Measurements from ENCODE around the gene PAK1.
"Not testable (repeated sequence)": the region's sequence is repeated elsewhere in the genome, so short reads cannot be mapped to it uniquely, and the experiment has no call there.

PAK1 gene

DNA sequence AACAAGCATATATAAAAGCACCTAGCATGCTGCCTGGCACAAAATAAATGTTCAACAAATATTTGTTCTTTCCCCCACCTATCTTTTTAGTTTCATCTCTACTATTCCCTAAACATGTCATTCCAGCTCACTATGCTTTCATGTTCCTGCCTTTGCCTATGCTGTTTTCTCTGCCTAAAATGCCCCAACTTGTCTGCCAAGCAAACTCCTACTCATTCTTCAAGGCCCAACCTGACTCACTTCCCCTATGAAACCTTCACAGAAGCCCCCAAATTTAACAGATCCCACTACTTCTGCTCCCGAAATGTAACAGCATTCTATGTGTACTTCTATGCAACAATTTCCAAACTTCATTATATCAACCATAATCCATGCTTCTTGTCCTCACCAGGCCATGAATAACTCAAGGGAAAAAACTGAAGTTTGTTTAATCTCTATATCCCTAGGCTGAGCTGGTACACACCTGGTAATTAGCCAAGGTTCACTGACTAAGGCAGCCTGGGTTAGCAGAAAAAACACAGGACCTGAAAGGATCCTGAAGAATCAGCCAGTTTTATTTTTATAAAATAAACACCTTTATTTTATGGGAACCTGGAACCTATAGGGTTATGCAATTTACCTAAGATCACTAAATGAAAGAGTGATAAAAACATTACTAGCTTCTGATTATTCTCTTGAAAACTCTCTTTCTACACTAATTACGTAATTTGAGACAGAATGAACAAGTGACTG, 72.2 kb downstream of the PAK1 start:
- no peak for DNase-seq (ENCODE audit: low read depth)

- DNase-seq (ENCODE audit: low read depth) = no peak
Measured at GRCh38 chr11:77400775-77401449, 73.0 kb downstream of the PAK1 start.

DNA sequence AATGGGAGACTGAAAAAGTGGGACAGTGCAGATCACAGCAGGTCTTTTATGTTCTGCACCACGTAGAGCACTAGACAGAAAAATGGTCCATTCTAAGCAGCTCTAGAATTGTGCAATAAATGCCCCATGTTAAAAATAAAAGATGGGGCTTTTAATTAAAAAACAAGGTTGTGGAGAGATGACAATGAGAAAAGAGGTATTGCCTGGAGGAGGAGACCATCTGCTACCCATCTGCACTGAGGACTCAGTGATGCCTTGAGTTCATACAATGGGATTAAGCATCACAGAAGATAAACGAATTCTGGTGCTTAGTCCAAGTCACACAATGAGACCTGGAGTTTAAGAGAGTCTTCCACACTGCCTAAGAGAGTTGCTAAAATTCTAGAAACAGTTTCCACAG, 73.6 kb downstream of the PAK1 start:
- DNase-seq (ENCODE audit: low read depth) = no peak

DNA sequence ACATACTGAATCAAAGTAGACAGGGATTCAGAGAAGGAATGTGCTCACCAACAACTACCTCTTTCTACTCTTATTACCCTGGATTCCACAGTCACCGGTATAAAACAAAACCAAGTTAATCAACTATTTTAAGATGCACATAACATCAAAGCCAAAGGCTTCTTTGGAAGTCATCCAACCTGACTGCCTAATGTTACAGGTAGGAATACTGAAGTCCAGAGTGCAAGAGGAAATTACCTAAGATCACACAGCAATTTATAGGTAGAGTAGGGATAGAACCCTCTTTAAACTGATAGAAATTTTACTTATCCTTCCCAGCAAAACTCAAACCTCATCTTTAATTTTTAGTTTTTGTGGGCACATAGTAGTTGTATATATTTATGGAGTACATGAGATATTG, 76.3 kb downstream of the PAK1 start:
- DNase-seq (ENCODE audit: low read depth) = no peak

- DNase-seq (ENCODE audit: low read depth) = no peak
Measured at GRCh38 chr11:77396911-77397310, 77.0 kb downstream of the PAK1 start.

GRCh38 chr11:77396305-77396704, 77.6 kb downstream of the PAK1 start:
- DNase-seq (ENCODE audit: low read depth) = no peak

- DNase-seq (ENCODE audit: low read depth) = no peak
Measured at GRCh38 chr11:77395460-77396173, 78.3 kb downstream of the PAK1 start.

DNA sequence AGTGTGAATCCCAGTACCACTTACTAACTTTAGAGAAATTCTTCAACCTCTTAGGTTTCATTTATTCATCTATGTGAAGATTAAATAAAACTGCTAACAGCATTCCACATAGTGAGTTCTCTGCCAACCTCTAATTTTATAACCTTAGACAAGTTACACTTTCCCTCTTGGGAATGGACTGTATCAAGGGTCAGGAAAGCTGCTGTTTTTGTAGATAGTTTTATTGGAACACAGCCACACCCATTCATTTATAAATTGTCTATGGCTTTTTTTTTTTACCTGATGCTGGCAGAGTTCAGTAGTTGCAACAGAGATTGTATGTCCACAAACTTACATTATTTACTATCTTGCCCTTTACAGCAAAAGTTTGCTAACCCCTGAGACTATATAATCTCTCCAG, 81.1 kb downstream of the PAK1 start:
- no peak for DNase-seq (ENCODE audit: low read depth)

DNA sequence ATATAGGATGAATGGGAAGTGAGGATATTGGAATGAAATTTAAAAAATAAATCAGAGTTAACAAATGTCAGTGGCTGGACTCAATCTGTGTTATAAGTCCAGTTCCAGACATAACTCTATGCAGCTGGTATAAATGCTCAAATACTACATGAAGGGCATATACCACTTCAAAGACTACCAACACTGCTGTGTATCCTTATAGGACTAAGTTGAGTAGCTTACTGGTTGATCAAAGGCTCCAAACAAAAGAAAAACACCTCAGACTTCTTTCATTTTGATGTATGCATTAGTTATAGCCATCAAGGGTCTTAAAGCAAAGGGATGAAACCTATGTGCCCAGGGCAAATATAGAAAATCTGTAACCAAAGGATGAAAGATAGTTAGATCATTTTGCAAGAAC, 86.2 kb downstream of the PAK1 start:
- no peak for DNase-seq (ENCODE audit: low read depth)

GRCh38 chr11:77386178-77386577, 87.7 kb downstream of the PAK1 start:
- DNase-seq (ENCODE audit: low read depth) = no peak

- DNase-seq (ENCODE audit: low read depth) = not testable (repeated sequence)
Measured at GRCh38 chr11:77385255-77385771, 88.6 kb downstream of the PAK1 start.

- no peak for DNase-seq (ENCODE audit: low read depth)
Measured at GRCh38 chr11:77384571-77384970, 89.3 kb downstream of the PAK1 start.

- DNase-seq (ENCODE audit: low read depth) = not testable (repeated sequence)
Measured at GRCh38 chr11:77383349-77383748, 90.5 kb downstream of the PAK1 start.

- DNase-seq (ENCODE audit: low read depth) = no peak
Measured at GRCh38 chr11:77381729-77382665, 91.9 kb downstream of the PAK1 start.

- DNase-seq (ENCODE audit: low read depth) = no peak
Measured at GRCh38 chr11:77379934-77380333, 94.0 kb downstream of the PAK1 start.

- DNase-seq (ENCODE audit: low read depth) = no peak
Measured at GRCh38 chr11:77379253-77379652, 94.6 kb downstream of the PAK1 start.

DNA sequence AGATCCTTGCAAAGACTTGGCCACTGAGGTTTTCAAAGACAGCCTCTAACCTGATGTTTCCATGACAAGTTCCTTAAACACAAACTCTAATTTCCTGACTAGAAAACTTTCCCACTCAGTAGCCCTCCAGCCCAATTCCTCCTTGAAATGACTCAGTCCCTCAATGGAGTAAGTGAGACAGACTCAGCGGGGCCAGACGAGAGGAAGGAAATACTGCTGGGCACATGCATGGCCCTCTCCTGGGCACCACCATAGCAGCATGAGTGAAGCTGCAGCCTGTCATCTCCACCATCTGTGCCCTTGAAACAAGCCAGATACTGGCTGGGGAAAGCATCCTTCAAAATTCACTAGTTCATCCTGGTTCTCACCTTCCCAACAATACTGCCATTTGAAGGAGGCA, 96.2 kb downstream of the PAK1 start:
- DNase-seq (ENCODE audit: low read depth) = no peak

GRCh38 chr11:77375107-77375506, 98.8 kb downstream of the PAK1 start:
- no peak for DNase-seq (ENCODE audit: low read depth)

GRCh38 chr11:77374611-77375031, 99.3 kb downstream of the PAK1 start:
- no peak for DNase-seq (ENCODE audit: low read depth)

DNA sequence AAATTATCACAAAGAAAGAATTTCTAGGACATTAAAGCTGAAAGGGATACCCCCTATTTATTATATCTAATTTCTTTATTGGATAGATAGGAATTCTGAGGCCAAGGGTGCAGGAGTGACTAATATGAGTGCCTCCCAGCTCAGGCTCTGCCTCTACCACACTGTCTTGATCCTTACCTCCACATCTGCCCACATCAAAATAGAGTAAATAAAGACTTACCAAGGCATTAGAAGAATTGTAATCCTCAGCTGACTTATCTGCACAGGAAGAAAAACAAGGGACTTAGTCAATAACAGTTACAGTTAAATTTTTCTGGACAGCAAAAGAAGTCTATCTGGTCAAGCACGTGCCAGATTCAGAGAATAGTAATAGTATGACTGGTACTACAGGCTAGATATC, 99.8 kb downstream of the PAK1 start:
- no peak for DNase-seq (ENCODE audit: low read depth)

DNA sequence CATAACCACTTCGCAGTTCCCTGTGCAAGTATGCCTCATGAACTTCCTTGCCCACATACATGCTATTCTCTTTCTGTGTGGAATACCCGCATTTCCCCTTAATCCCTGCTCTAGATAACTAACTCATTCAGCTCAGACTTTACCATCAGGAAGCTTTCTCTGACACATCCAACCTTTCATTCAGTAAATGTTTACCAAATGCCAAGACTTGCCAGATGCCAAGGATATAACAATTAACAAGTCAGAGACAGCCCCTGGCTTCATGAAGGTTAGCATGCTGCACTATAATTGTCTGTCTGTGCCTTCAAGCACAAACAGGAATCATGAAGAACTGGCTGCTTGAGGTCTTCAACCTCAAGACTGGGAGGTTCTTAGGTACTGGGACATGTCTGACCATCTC, 101.2 kb downstream of the PAK1 start:
- DNase-seq (ENCODE audit: low read depth) = no peak

DNA sequence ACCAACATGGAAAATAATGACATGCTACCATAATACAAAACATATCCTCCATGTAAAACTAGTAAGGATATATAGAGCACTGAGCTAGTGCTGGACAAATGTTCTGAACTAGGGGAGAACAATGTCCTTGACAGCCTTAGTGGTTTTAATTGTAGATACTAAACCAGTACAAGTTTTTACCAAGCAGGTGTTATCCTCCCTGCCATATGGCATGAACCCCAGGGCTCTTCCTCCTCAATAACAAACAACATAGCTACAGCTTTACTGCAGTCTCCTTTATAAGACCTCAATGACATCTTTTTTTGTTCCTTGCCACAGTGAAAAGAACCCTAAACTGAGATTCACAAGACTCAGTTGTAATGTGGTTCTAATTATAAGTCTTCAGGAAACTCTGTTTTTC, 102.2 kb downstream of the PAK1 start:
- DNase-seq (ENCODE audit: low read depth) = no peak

All from stimulated activated CD8-positive, alpha-beta memory T cell treated with anti-CD3 and anti-CD28 coated beads, Interleukin-12 subunit alpha, Interleukin-12 subunit beta, amount 100 ng/mL, for 1 hour (primary cell).